Suppressor macrophage treated with lipopolysaccharide for 1 hour (primary cell): ENCODE data around the gene BHMT.
"Not testable (repeated sequence)": the region's sequence is repeated elsewhere in the genome, so short reads cannot be mapped to it uniquely, and the experiment has no call there.

Experiments used
- DNase-seq, 3 donors: peaks; one replicate each; pipeline ENCODE4 v3.0.0-alpha.2; 2020 to 2022

BHMT gene

GRCh38 chr5:79180449-79180848, 68.8 kb downstream of the BHMT start:
- DNase-seq = not testable (repeated sequence)

GRCh38 chr5:79181419-79182022, 69.9 kb downstream of the BHMT start:
- peak; percentile 31 to 34 (median 31) for DNase-seq
